ENCODE data around the gene STK11.

STK11 gene

GRCh38 chr19:1226522-1227303 is 21.1 kb downstream of the STK11 start:
- DNase-seq, result no peak

DNA sequence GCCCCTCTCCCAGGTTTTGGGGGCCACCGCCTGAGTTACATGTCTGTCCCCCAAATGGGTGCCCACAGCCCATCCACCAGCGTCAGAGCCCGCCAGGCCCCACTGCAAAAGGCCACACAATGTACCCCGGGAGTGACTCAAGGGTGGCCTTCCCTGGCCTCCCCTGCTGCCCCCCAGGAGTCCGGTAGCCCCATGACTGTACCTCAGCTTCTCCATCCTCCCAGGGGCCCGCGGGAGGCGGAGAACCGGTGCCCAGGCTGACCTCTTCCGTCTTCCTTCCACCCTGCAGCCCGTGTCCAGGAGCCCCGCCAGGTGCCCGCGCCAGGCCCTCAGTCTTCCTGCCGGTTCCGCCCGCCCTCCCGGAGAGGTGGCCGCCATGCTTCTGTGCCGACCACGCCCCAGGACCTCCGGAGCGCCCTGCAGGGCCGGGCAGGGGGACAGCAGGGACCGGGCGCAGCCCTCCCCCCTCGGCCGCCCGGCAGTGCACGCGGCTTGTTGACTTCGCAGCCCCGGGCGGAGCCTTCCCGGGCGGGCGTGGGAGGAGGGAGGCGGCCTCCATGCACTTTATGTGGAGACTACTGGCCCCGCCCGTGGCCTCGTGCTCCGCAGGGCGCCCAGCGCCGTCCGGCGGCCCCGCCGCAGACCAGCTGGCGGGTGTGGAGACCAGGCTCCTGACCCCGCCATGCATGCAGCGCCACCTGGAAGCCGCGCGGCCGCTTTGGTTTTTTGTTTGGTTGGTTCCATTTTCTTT is 21.9 kb downstream of the STK11 start:
- DNase-seq, result no peak

GRCh38 chr19:1228161-1228957 is 22.8 kb downstream of the STK11 start:
- DNase-seq, result no peak

DNA sequence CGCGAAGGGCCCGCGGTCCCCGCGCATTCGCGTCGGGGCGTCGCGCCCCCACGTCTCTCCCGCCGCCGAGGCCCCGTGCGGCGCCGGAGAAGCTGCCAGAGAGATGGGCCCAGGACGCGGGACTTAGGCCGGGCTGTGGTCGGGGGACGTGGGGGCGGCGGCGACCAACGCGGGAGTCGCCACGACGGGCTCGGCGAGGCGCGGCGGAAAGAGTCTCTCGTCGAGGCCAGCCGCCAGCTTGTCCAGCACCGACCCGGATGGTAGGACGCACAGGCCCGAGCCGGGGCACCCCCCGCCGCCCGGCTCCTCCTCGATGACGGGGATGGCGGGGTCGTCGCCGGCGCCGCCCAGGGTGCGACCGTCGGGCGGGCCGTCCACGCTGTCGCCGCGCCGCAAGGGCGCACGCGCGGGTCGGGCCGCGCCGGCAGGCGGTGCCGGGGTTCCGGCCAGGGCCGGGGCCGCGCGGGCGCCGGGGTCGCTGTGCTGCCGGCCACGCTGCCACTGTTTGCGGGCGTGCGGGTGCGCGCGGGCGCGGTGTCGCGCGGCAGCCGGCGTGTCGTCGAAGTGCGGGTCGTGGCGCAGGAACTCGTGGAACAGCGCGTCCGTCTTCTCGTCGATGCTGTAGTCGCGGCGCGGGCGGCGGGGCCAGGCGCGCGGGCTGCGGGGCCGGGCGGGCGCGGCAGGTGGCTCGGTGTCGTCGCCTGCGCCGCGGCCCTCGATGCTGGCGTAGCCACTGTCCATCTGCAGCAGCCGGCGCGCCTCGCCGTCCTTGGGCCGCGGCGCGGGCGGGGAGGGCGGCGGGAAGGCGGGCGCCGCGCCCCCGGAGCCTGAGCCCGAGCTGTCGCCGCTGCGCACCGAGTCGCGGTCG is 23.7 kb downstream of the STK11 start:
- no peak for DNase-seq

DNA sequence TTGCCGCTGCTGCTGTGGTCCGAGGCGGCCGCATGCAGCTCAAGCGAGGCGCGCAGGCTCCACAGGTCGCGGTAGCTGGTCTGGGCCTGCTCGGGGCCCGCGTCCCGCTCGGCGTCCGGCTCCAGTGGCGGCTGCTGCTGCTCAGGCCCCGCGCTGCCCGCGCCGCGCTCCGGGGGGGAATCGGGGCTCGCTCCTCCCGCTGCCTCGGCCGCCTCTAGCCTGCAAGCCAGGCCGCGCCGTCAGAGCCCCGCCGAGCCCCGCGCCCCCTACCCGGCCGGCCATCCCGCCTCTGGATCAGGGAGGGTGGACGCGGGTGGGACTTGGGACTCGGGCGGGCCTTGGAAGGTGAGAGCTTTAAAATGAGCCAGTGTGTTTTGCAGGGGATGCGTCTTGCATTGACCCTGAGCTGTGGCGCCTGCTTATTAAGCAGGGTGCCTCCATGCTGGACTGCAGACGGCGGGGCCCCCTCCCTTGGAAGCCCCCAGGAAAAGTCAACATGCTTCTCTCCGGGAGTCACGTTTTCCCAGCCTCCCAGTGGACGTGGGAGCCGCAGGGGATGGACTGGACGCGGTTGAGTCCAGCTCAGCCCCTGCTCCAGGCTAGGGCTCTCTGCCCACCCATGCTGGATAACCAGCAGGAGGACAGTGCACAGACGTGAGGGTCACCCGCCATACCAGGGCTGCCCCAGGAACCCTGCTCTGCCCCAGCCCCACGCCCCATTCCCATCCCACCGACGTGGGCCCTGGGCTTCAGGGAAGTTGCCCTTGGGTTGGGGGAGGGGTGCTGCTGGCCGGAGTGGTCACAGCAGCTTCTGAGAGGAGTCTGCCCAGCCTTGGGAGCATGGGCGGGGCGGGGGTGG is 24.6 kb downstream of the STK11 start:
- DNase-seq, result no peak

DNA sequence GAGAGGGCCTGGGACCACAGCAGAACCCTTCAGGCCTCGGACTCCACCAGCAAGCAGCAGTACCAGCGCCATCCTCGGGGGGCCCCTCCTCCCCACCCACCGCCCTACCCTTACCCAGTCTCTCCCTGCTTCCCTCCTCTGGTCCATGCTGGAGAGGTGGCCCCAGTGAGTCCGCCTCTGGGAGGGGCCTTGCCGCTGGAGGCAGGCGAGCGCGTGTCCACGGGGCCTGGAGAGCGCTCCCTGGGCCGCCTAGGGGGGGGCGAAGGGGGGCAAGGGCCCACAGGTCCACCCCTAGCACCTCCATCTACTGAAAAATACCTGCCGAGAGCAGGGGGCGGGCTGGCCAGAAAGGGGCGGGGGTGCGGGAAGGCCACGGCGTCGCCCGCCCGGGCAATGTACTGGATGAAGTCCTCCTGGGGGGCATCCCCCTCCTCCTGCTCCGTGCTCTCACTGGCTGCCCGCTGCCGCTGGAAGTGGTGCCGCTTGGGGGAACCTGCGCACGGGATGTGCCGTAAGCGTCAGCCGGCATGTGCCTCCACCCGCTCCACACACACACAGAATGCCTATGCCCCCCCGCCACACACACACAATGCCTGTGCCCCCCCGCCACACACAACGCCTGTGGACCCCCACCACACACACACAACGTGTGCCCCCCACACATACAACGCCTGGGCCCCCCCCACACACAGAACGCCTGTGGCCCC is 25.4 kb downstream of the STK11 start:
- DNase-seq, result no peak

- no peak for DNase-seq
Observed at GRCh38 chr19:1231729-1232637, 26.4 kb downstream of the STK11 start.

GRCh38 chr19:1232652-1233072 is 27.1 kb downstream of the STK11 start:
- no peak for DNase-seq

- no peak for DNase-seq
Observed at GRCh38 chr19:1233115-1233667, 27.6 kb downstream of the STK11 start.

GRCh38 chr19:1234051-1234954 is 28.7 kb downstream of the STK11 start:
- no peak for DNase-seq

DNA sequence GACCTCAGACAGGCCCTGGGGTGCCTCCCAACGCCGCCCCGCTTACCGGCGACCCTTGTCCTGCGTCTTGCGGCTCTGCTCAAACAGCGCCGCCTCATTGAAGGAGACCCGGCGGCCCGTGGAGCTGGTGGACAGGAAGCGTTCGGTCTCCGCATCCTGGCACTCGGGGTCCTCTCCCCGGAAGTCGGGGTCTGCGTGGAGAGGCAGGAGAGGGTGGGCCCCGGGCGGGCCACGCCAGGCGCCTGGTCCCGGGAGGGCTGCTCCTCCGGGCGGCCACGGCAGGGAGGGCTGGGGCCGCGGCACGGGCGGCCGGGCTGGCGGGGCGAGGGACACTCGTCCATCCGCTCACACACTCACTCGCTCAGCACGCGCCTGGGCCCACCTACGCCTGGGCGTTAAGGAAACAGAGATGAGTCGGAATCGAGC is 29.4 kb downstream of the STK11 start:
- no peak for DNase-seq

DNA sequence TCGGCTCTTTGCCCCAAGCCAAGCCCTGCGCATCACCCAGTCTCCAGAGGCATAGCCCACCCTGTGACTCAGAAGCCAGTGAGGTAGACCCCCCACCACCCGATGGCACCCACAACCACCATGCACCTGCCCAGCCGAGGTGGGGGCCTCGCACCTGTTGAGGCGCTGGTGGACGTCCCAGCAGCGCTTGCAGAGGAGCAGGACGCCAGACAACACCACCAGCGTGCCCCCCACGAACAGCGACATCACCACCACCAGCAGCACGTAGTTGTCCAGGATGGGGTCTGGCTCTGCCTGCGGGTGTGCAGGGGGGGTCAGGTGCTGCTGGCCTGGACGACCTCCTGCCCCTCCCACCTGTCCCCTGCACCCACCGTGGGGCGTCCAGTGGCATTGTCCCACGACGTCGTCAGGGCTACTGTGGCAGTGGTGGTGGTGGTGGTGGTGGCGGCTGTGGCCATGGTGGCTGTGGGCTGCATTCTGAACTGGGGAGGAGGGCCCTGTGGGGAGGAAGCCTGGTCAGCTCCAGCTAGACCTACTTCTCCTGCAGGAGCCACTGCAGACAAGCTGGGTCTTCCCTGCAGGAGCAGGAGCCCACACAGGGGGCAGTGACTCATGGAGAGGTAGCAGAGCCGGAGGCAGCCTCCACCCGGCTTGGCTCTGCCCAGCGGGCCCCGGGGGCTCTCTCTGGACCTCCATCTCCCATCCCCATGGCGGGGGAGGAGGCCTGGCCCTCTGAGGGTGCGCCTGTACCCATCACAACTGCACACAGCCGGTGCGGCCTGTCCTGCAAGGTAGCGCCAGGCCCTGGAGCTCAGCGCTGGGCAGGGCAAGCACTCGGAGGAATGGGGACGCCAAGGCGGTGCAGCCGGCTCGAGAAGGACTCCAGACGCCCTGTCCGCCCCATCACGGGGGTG is 30.3 kb downstream of the STK11 start:
- DNase-seq, result no peak

GRCh38 chr19:1236576-1236975 is 31.0 kb downstream of the STK11 start:
- DNase-seq, result no peak

GRCh38 chr19:1237027-1237659 is 31.6 kb downstream of the STK11 start:
- no peak for DNase-seq

DNA sequence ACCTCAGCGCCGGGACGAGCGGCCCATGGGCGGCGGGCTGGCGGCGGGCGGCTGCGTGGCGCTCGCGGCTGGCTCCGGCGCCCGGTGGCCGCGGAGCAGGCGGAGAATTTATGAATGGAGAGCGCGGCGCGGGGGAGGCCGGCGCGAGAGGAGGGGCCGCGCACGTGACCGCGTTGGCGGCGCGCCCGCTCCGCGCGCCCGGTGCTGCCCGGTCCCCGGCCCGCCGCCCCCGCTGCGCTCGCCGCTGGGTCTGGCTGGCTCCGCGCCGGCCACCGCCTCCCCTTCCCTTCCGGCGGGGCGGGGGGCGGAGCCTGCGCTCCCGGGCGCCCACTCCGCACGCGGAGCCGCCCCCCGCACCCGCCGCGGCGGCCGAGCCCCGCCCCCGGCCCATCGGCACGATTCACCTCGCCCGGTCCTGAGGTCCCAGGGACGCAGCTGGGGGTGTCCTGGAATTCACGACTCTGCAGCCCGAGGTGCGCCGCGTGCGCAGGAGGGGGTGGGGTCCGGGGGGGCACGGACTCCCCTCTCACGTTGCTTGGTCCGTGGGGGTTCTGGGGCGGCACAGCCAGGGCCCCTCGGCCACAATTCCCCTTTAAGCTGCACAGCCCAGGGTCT is 32.3 kb downstream of the STK11 start, which contains the start of gene CBARP:
CBARP (minus strand) TSS at position 252 of the 615 bp plus-strand sequence. CDS start 1,905 bp downstream, outside the sequence.
- DNase-seq, result no peak

All from activated CD4-positive, alpha-beta T cell treated with anti-CD3 and anti-CD28 coated beads for 48 hours (primary cell).